Stimulated activated CD4-positive, alpha-beta T cell treated with anti-CD3 and anti-CD28 coated beads, Interleukin-4, amount 100 ng/mL, for 4 hours (primary cell): ENCODE measurements around the gene LINC00237.
A peak's percentile ranks its signal among the peaks of the same experiment; 100 is the strongest.

Source experiments
- DNase-seq, 2 experiments: peaks; one replicate each; pipeline ENCODE4 v3.0.0-alpha.2; 2020

Gene LINC00237

GRCh38 chr20:21106171-21107017, at the start of gene LINC00237:
TSS of gene LINC00237 (minus strand) at chr20:21106358.
- DNase-seq: no peak

GRCh38 chr20:21155268-21155667, 49.1 kb upstream of the LINC00237 start:
- no peak for DNase-seq

- DNase-seq: no peak
These were observed 48.5 kb upstream of the LINC00237 start for GRCh38 chr20:21154692-21155091.

GRCh38 chr20:21151791-21152190, 45.6 kb upstream of the LINC00237 start:
- no peak for DNase-seq

GRCh38 chr20:21149344-21149743, 43.2 kb upstream of the LINC00237 start:
- no peak for DNase-seq

GRCh38 chr20:21147593-21147992, 41.4 kb upstream of the LINC00237 start:
- DNase-seq: no peak

- no peak for DNase-seq
These were observed 40.1 kb upstream of the LINC00237 start for GRCh38 chr20:21146215-21146614.

GRCh38 chr20:21145424-21145823, 39.3 kb upstream of the LINC00237 start:
- no peak for DNase-seq

- no peak for DNase-seq
These were observed 37.2 kb upstream of the LINC00237 start for GRCh38 chr20:21143194-21143890.

GRCh38 chr20:21141825-21142224, 35.7 kb upstream of the LINC00237 start:
- no peak for DNase-seq

GRCh38 chr20:21139881-21140566, 33.9 kb upstream of the LINC00237 start:
- no peak for DNase-seq

GRCh38 chr20:21137078-21137477, 30.9 kb upstream of the LINC00237 start:
- DNase-seq: no peak

GRCh38 chr20:21136015-21136732, 30.0 kb upstream of the LINC00237 start:
- no peak for DNase-seq

- no peak for DNase-seq
These were observed 28.8 kb upstream of the LINC00237 start for GRCh38 chr20:21134883-21135493.

GRCh38 chr20:21133917-21134622, 27.9 kb upstream of the LINC00237 start:
- DNase-seq: no peak

GRCh38 chr20:21133404-21133803, 27.2 kb upstream of the LINC00237 start:
- DNase-seq: no peak

GRCh38 chr20:21129861-21130260, 23.7 kb upstream of the LINC00237 start:
- DNase-seq: no peak

- DNase-seq: no peak
These were observed 21.2 kb upstream of the LINC00237 start for GRCh38 chr20:21127201-21127981.

- no peak for DNase-seq
These were observed 20.4 kb upstream of the LINC00237 start for GRCh38 chr20:21126581-21126870.

GRCh38 chr20:21125849-21126580, 19.9 kb upstream of the LINC00237 start, which contains the start of gene KIZ:
TSS of gene KIZ (plus strand) at chr20:21126082. CDS start at chr20:21126116, 34 bp downstream.
- DNase-seq: peak; percentile 94 to 99
